ENCODE measurements around the gene APCDD1L.

APCDD1L gene

GRCh38 chr20:58467572-58468527, 47.3 kb downstream of the APCDD1L start:
- no peak for TF ChIP-seq TAF1 (IDR thresholded peaks at IDR 0.05; ENCODE audit: borderline replicate concordance, insufficient read depth, low read length)
- TF ChIP-seq POLR2AphosphoS5 (IDR thresholded peaks at IDR 0.05; ENCODE audit: low read depth, low read length) = no peak
- no peak for TF ChIP-seq FOXP2 (optimal IDR thresholded peaks at IDR 0.05; ENCODE audit: borderline replicate concordance, extremely low read depth, extremely low read length, insufficient read depth)
- no peak for TF ChIP-seq SIN3A (IDR thresholded peaks at IDR 0.05; ENCODE audit: borderline replicate concordance, insufficient read depth, low read length)
- no peak for TF ChIP-seq REST (IDR thresholded peaks at IDR 0.05; ENCODE audit: insufficient read depth in 1 of 2, low read depth in 2 of 2, low read length in 2 of 2)

- TF ChIP-seq SIN3A (IDR thresholded peaks at IDR 0.05; ENCODE audit: borderline replicate concordance, insufficient read depth, low read length) (no peak), POLR2AphosphoS5 (IDR thresholded peaks at IDR 0.05; ENCODE audit: low read depth, low read length) (no peak), REST (IDR thresholded peaks at IDR 0.05; ENCODE audit: insufficient read depth in 1 of 2, low read depth in 2 of 2, low read length in 2 of 2) (no peak), TAF1 (IDR thresholded peaks at IDR 0.05; ENCODE audit: borderline replicate concordance, insufficient read depth, low read length) (no peak), FOXP2 (optimal IDR thresholded peaks at IDR 0.05; ENCODE audit: borderline replicate concordance, extremely low read depth, extremely low read length, insufficient read depth) (no peak)
These were observed 48.2 kb downstream of the APCDD1L start for GRCh38 chr20:58466729-58467571.

GRCh38 chr20:58466095-58466708, 49.0 kb downstream of the APCDD1L start:
- TF ChIP-seq TAF1 (IDR thresholded peaks at IDR 0.05; ENCODE audit: borderline replicate concordance, insufficient read depth, low read length) = no peak

GRCh38 chr20:58464838-58465237, 50.4 kb downstream of the APCDD1L start:
- no peak for TF ChIP-seq TAF1 (IDR thresholded peaks at IDR 0.05; ENCODE audit: borderline replicate concordance, insufficient read depth, low read length)
- TF ChIP-seq FOXP2 (optimal IDR thresholded peaks at IDR 0.05; ENCODE audit: borderline replicate concordance, extremely low read depth, extremely low read length, insufficient read depth) = no peak
- no peak for TF ChIP-seq REST (IDR thresholded peaks at IDR 0.05; ENCODE audit: insufficient read depth in 1 of 2, low read depth in 2 of 2, low read length in 2 of 2)
- TF ChIP-seq SIN3A (IDR thresholded peaks at IDR 0.05; ENCODE audit: borderline replicate concordance, insufficient read depth, low read length) = no peak
- TF ChIP-seq POLR2AphosphoS5 (IDR thresholded peaks at IDR 0.05; ENCODE audit: low read depth, low read length) = no peak

GRCh38 chr20:58463256-58463655, 51.9 kb downstream of the APCDD1L start:
- TF ChIP-seq TAF1 (IDR thresholded peaks at IDR 0.05; ENCODE audit: borderline replicate concordance, insufficient read depth, low read length) (no peak), REST (IDR thresholded peaks at IDR 0.05; ENCODE audit: insufficient read depth in 1 of 2, low read depth in 2 of 2, low read length in 2 of 2) (no peak), POLR2AphosphoS5 (IDR thresholded peaks at IDR 0.05; ENCODE audit: low read depth, low read length) (no peak), SIN3A (IDR thresholded peaks at IDR 0.05; ENCODE audit: borderline replicate concordance, insufficient read depth, low read length) (no peak), FOXP2 (optimal IDR thresholded peaks at IDR 0.05; ENCODE audit: borderline replicate concordance, extremely low read depth, extremely low read length, insufficient read depth) (no peak)

Measured in PFSK-1 (cell line).